HG02973 (cell line): ENCODE data around the gene PRX.
A peak's percentile ranks its signal among the peaks of the same experiment; 100 is the strongest.
"Not testable (repeated sequence)": the region's sequence is repeated elsewhere in the genome, so short reads cannot be mapped to it uniquely, and the experiment has no call there.

Experiments used
- ATAC-seq: cut with Tn5 transposase; IDR thresholded peaks from one replicate; pipeline ENCODE4 v1.9.1; 2021; ENCODE audit warnings: moderate library complexity; ENCODE audit not compliant: unreplicated experiment

The PRX gene, protein sequence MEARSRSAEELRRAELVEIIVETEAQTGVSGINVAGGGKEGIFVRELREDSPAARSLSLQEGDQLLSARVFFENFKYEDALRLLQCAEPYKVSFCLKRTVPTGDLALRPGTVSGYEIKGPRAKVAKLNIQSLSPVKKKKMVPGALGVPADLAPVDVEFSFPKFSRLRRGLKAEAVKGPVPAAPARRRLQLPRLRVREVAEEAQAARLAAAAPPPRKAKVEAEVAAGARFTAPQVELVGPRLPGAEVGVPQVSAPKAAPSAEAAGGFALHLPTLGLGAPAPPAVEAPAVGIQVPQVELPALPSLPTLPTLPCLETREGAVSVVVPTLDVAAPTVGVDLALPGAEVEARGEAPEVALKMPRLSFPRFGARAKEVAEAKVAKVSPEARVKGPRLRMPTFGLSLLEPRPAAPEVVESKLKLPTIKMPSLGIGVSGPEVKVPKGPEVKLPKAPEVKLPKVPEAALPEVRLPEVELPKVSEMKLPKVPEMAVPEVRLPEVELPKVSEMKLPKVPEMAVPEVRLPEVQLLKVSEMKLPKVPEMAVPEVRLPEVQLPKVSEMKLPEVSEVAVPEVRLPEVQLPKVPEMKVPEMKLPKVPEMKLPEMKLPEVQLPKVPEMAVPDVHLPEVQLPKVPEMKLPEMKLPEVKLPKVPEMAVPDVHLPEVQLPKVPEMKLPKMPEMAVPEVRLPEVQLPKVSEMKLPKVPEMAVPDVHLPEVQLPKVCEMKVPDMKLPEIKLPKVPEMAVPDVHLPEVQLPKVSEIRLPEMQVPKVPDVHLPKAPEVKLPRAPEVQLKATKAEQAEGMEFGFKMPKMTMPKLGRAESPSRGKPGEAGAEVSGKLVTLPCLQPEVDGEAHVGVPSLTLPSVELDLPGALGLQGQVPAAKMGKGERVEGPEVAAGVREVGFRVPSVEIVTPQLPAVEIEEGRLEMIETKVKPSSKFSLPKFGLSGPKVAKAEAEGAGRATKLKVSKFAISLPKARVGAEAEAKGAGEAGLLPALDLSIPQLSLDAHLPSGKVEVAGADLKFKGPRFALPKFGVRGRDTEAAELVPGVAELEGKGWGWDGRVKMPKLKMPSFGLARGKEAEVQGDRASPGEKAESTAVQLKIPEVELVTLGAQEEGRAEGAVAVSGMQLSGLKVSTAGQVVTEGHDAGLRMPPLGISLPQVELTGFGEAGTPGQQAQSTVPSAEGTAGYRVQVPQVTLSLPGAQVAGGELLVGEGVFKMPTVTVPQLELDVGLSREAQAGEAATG (N-terminal part only)

GRCh38 chr19:40413291-40413845 lies at the start of gene PRX:
Gene PRX, minus strand, starts transcription at chr19:40413378. Its CDS starts 5,446 bp downstream, at chr19:40407932.
- no peak for ATAC-seq

GRCh38 chr19:40461669-40462221 lies 48.6 kb upstream of the PRX start:
- ATAC-seq: no peak

DNA sequence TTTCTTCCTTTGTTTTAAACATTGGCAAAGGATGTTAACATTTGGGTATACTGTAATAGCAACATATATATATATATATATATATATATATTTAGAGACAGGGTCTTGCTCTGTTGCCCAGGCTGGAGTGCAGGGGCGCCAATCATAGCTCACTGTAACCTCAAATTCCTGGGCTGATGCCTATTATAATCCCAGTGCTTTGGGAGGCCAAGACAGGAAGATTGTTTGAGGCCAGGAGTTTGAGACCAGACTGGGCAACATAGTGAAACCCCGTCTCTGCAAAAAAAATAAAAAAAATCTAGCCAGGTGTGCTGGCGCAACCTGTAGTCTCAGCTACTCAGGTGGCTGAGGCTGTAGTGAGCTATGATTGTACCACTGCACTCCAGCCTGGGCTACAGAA lies 47.0 kb upstream of the PRX start:
- no peak for ATAC-seq

DNA sequence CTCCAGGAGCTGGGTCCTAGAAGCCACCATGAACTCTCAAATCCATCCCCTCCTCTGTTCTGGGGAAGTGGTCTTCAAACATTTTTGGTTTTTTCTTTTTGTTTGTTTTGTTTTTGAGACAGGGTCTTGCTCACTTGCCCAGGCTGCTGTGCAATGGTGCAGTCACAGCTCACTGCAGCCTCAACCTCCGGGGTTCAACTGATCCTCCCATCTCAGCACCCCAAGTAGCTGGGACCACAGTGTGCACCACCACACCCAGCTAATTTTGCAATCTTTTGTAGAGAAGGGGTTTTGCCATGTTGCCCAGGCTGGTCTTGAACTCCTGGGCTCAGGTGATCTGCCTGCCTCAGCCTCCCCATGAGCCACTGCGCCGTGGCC lies 45.4 kb upstream of the PRX start:
- no peak for ATAC-seq

DNA sequence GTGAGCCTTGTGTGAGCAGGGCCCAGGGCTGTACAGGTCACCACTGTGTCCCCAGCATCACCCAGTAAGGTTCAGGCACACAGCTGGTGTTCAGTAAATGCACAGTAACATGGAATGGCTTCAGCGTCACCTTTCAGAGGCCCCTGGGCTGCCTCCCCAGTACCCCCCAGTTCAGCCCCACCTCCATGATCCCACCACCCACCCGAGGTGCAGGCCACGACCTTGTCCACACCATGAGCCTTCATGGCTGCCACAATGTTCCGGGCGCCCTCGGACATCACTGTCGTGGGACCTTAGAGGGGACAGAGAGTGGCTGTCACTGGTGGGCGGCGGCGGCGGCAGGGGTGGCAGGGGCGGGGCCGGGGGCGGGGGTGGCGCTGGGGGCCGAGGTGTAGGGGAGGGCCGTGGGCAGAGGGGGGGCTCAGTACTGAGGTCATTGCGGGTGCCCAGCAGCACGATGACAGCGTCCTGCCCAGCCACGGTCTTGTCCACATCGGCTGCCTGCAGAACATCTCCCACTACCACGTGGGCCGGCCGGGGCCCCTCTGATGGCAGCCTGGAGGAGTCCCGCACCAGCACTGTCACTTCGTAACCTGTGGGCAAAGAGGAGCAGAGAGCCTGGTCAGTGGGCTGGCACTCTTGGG lies 44.9 kb upstream of the PRX start:
- ATAC-seq: no peak

- no peak for ATAC-seq
Measured at GRCh38 chr19:40457048-40457447, 43.9 kb upstream of the PRX start.

- not testable (repeated sequence) for ATAC-seq
Measured at GRCh38 chr19:40453943-40454342, 40.8 kb upstream of the PRX start.

DNA sequence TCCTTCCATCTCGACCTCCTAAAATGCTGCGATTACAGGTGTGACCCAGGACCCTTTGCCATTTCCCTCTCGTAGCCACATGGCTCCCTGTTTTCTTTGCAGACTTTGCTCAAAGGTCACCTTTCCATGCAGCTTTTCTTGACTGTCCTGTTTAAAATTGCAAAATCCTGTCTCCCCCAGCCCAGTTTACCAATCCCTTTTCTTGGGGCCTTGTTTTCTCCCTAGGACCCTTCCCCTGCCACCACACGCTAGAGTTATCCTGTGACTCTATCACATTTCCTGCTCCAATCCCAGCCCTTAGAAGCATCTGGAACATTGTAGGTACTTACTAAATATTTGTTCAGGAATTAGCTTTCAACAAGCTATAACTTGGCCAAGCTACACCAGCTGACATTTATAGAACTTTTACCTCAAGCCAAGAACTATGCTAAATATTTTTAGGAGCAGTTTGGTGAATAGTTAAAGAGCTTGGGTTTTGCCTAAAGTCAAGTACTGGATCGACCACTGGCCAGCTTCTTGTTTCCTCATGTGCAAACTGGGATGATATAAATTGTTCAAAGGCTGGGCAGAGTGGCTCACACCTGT lies 40.1 kb upstream of the PRX start:
- no peak for ATAC-seq

GRCh38 chr19:40452016-40452415 lies 38.8 kb upstream of the PRX start:
- no peak for ATAC-seq

DNA sequence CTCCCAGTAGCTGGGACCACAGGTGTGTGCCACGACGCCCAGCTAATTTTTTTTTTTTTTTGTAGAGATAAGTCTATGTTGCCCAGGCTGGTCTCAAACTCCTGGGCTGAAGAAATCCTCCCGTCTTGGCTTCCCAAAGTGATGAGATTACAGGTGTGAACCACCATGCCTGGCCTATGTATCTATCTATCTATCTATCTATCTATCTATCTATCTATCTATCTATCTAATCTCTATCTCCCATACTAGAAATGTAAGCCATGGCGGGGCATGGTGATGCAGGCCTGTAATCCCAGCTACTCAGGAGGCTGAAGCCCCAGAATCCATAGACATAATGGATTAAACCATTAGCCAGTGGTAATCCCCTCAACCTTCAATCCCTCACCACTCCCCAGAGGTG lies 37.5 kb upstream of the PRX start:
- no peak for ATAC-seq

DNA sequence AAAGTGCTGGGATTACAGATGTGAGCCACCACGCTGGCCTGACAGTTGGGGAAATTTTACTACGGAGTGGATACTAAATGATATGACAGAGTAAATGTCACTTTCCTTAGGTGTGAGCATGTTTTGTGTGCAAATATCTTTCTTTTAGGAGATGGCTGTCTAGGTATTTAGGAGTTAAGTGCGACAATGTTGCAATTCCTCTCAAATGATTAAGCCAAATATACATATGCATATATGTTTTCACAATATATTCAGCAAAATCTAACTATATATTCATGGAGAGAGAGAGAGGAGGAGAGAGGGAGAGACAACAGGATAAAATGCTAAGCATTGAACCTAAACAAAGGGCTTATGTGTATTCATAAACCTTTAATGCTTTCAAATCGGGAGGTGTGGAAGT lies 36.3 kb upstream of the PRX start:
- ATAC-seq: no peak

DNA sequence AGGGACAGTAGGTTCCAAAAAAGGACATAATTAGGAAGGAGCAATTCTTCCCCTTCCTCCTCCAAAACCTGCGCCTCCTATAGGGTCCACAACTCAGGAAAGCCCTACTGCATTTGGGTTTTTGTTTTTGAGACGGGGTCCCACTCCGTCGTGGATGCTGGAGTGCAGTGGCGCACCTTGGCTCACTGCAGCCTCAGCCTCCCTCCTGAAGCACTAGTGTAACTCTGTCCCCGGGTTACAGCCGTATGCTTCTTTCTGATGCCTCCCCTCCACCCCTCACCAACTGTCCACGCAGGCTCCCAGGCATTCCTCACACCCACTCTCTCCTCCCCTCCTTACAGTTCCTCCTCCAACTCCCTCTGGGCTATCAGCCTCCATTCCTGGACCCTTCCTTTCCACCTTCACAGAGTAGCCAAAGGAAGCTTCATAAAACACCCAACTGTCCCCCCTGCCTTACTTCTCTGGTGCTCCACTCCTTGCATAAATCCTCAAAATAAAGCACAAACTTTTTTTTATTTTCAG lies 33.1 kb upstream of the PRX start:
- ATAC-seq: no peak

GRCh38 chr19:40445780-40446262 lies 32.6 kb upstream of the PRX start:
- no peak for ATAC-seq

GRCh38 chr19:40444825-40445312 lies 31.7 kb upstream of the PRX start:
- no peak for ATAC-seq

DNA sequence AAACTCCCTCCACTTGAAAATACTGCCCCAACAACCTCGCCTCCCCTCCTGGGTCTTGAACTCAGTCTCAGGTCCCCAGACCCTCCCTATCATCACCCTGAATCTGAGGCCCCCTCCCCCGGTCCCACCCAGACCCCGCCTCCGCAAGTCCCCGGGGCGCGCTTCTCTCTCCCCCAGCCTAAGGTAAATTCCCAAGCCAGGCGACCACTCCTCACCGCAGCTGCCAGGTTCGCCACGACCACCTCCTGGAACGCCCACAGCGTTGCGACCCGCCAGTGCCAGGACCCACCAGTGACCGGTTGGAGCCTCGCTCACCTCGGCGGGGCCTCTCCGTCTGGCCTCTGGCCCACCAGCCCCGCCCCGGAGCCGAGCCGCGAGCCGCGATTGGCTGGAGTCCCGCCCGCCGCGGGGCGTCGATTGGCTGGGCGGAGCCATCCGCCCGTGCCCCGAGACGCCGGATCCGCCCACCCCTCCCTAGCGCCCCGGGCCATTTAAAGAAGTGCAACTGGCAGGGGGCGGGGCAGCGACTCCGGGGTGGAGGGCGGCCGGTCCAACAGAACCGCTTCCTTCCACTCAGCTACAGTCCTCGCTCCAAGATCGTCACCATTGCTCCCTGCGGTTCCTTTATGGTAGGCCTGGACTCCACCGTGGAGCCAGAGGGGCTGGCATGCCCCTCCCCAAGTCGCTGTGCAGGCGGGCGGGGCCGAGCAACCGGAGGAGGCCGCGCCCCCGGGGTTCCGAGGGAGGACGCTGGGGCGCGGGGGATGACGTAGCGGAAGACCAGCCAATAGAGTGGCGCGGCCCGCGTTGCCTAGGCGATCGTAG lies 31.0 kb upstream of the PRX start, which contains the start of gene SERTAD3:
TSS of gene SERTAD3 (minus strand) at position 336 of the 825 bp plus-strand sequence. CDS start 2,255 bp downstream, outside the sequence.
- ATAC-seq: peak; percentile 51

- ATAC-seq: peak; percentile 67
Measured at GRCh38 chr19:40443131-40443999, 30.2 kb upstream of the PRX start.
